IMR-90 (cell line): ENCODE results near the gene TLX1. TPM values are rescaled to one million over a fixed set of nuclear protein-coding genes. Genes with fewer than 3 reads are reported as not detected.

Experiments
- ATAC-seq: fragments of 200-7000 bp; cut with Tn5 transposase; 2 replicates; pipeline ENCODE4 v1.9.1; 2020; ENCODE audit warnings: low read depth, mild to moderate bottlenecking, moderate library complexity
- BruUV-seq: library from RNA; stranded (reverse); fragments of 400-500 nt; replicated peaks from 2 replicates; lab custom pipeline; 2021; lab: Mats Ljungman, UMichigan
- CTCF ChIA-PET: fragments of 300-600 bp; formaldehyde crosslinking; extraction: SDS; loops from one replicate; lab custom pipeline; 2021; ENCODE audit warnings: antibody characterized with exemption; lab: Yijun Ruan, JAX
- POLR2A ChIA-PET: fragments of 300-600 bp; sonication (Branson Sonifier 250); formaldehyde crosslinking; loops from one replicate; lab custom pipeline; 2022; ENCODE audit warnings: antibody characterized with exemption; ENCODE audit not compliant: unreplicated experiment; lab: Charles Lee
- DNase-seq: peaks from one replicate; pipeline ENCODE4 v3.0.0; 2013
- H2AFZ ChIP-seq: replicated peaks from 2 replicates; pipeline ENCODE3; 2013; ENCODE audit warnings: low read length, mild to moderate bottlenecking; ENCODE audit not compliant: poor library complexity
- H2AK5ac ChIP-seq: 2 replicates; pipeline ENCODE4 v1.6.1; 2013; ENCODE audit warnings: low read depth, low read length, inconsistent platforms
- H2AK9ac ChIP-seq: replicated peaks from 2 replicates; pipeline ENCODE3; 2013; ENCODE audit warnings: mild to moderate bottlenecking, low read depth, low read length, moderate library complexity; ENCODE audit not compliant: poor library complexity
- H2BK120ac ChIP-seq: 2 replicates; pipeline ENCODE4 v1.6.1; 2013; ENCODE audit warnings: low read depth, low read length, inconsistent platforms
- H2BK15ac ChIP-seq: 3 replicates; pipeline ENCODE4 v1.6.1; 2013; ENCODE audit warnings: low read depth, low read length, inconsistent platforms
- H2BK20ac ChIP-seq: 2 replicates; pipeline ENCODE4 v1.6.1; 2013; ENCODE audit warnings: low read depth, mild to moderate bottlenecking, inconsistent platforms, low read length, moderate library complexity
- H2BK5ac ChIP-seq: 2 replicates; pipeline ENCODE4 v1.6.1; 2013; ENCODE audit warnings: mild to moderate bottlenecking, low read depth, low read length, inconsistent platforms; ENCODE audit not compliant: poor library complexity, severe bottlenecking
- H3K14ac ChIP-seq: replicated peaks from 2 replicates; pipeline ENCODE4 v1.6.1; 2013; ENCODE audit warnings: low read depth, low read length, inconsistent platforms
- H3K18ac ChIP-seq: 2 replicates; pipeline ENCODE4 v1.6.1; 2013; ENCODE audit warnings: low read depth, low read length, control low read depth
- H3K23ac ChIP-seq: 2 replicates; pipeline ENCODE4 v1.6.1; 2013; ENCODE audit warnings: low read depth, low read length, inconsistent platforms
- H3K27ac ChIP-seq: 2 replicates; pipeline ENCODE4 v1.5.1; 2013; ENCODE audit warnings: mild to moderate bottlenecking, control low read depth, low read length; ENCODE audit not compliant: insufficient read depth
- H3K27me3 ChIP-seq: 2 replicates; pipeline ENCODE4 v1.6.1; 2013; ENCODE audit warnings: low read length; ENCODE audit not compliant: control insufficient read depth, insufficient read depth
- H3K36me3 ChIP-seq: 2 replicates; pipeline ENCODE4 v1.6.1; 2013; ENCODE audit warnings: low read length, mixed read lengths; ENCODE audit not compliant: control insufficient read depth, insufficient read depth
- H3K4ac ChIP-seq: 2 replicates; pipeline ENCODE4 v1.6.1; 2013; ENCODE audit warnings: low read depth, low read length, inconsistent platforms
- H3K4me1 ChIP-seq: 2 replicates; pipeline ENCODE4 v1.6.1; 2013; ENCODE audit warnings: low read length, mixed read lengths; ENCODE audit not compliant: control insufficient read depth, insufficient read depth
- H3K4me2 ChIP-seq: 2 replicates; pipeline ENCODE4 v1.6.1; 2013; ENCODE audit warnings: low read depth, mild to moderate bottlenecking, control low read depth, low read length, moderate library complexity
- H3K4me3 ChIP-seq: 2 replicates; pipeline ENCODE4 v1.5.1; 2013; ENCODE audit warnings: low read depth, mild to moderate bottlenecking, control low read depth, low read length, moderate library complexity; ENCODE audit not compliant: insufficient read depth
- H3K56ac ChIP-seq: 2 replicates; pipeline ENCODE4 v1.6.1; 2013; ENCODE audit warnings: low read length, inconsistent platforms; ENCODE audit not compliant: insufficient read depth; ENCODE audit errors: extremely low read depth
- H3K79me1 ChIP-seq, 2 experiments: 2 replicates each; pipeline ENCODE4 v1.6.1; 2013; ENCODE audit warnings: low read length in 2 of 2, inconsistent platforms in 1 of 2, low read depth in 1 of 2
- H3K9ac ChIP-seq: 2 replicates; pipeline ENCODE4 v1.6.1; 2013; ENCODE audit warnings: low read depth, low read length, control low read depth
- H3K9me1 ChIP-seq: 2 replicates; pipeline ENCODE4 v1.6.1; 2013; ENCODE audit warnings: low read length, inconsistent platforms; ENCODE audit not compliant: insufficient read depth
- H3K9me3 ChIP-seq: 2 replicates; pipeline ENCODE4 v1.6.1; 2013; ENCODE audit warnings: low read length; ENCODE audit not compliant: control insufficient read depth, insufficient read depth
- H4K20me1 ChIP-seq: 2 replicates; pipeline ENCODE4 v1.6.1; 2013; ENCODE audit warnings: low read length, inconsistent platforms; ENCODE audit not compliant: insufficient read depth
- H4K5ac ChIP-seq: 2 replicates; pipeline ENCODE4 v1.6.1; 2013; ENCODE audit warnings: mild to moderate bottlenecking, low read depth, low read length, control low read depth
- H4K8ac ChIP-seq, 2 experiments: 2 replicates each; pipeline ENCODE4 v1.6.1; 2013; ENCODE audit warnings: low read depth in 2 of 2, low read length in 2 of 2, control low read depth in 1 of 2, inconsistent platforms in 1 of 2
- H4K91ac ChIP-seq: 2 replicates; pipeline ENCODE4 v1.6.1; 2013; ENCODE audit warnings: low read depth, low read length, inconsistent platforms; ENCODE audit not compliant: insufficient read depth
- CTCF ChIP-seq: conservative IDR thresholded peaks from 2 replicates; pipeline ENCODE4 v1.5.1; 2012; ENCODE audit warnings: mild to moderate bottlenecking, low read depth, low read length, improper control_type of control experiment
- RFX5 ChIP-seq: IDR thresholded peaks from 2 replicates; pipeline ENCODE4 v1.8.0; 2012; ENCODE audit warnings: low read depth, mild to moderate bottlenecking, low read length, moderate library complexity
- dilution Hi-C: fragments of 300-500 bp; cut with HindIII; formaldehyde crosslinking; loops from one replicate; pipeline ENCODE4 v1.14.3; 2018; ENCODE audit warnings: low sequenced_read_pairs; ENCODE audit not compliant: unreplicated experiment
- in situ Hi-C: fragments of 300-500 bp; cut with MboI; formaldehyde crosslinking; loops from 3 replicates; pipeline ENCODE4 v1.14.3; 2019; ENCODE audit warnings: low sequenced_read_pairs, inconsistent platforms, mixed read lengths
- intact Hi-C: fragments of 100-400 bp; cut with micrococcal nuclease; formaldehyde crosslinking; loops from 2 replicates; pipeline ENCODE4 v1.10.0; 2022
- polyA plus RNA-seq, 3 experiments: library from polyadenylated mRNA; depleted of rRNA; stranded (reverse); fragments of >200 nt; gene quantifications; 2 replicates each; pipeline ENCODE4 v1.2.3, GENCODE V29; 2012; ENCODE audit warnings: low replicate concordance in 1 of 3
- total RNA-seq: library from RNA; depleted of rRNA; stranded (reverse); fragments of >200 nt; gene quantifications from 2 replicates; pipeline ENCODE4 v1.2.3, GENCODE V29; 2012

The TLX1 gene
- total and polyA plus RNA-seq, 2 of the 4 experiments (the other 2 are of a cell fraction) = not detected

GRCh38 chr10:101144053-101144452 is 13.0 kb downstream of the TLX1 start:
- no peak overlapping the region for H3K4ac ChIP-seq
- ChIA-PET POLR2A (no interaction called here), CTCF (interaction anchor here (1.2 kb wide), 1 partner anchor 17 kb away, joined by 3 read pairs; no protein-coding TSS in a partner anchor)
- H3K4me2 ChIP-seq = no peak overlapping the region
- DNase-seq = no peak
- no peak overlapping the region for H2AFZ ChIP-seq
- H4K20me1 ChIP-seq = 0 out of 2 replicates have a peak, but pooled peaks cover 8% of the 10 kb centered on the region
- no peak overlapping the region for H3K9ac ChIP-seq
- BruUV-seq = no TSS peak
- no peak overlapping the region for H4K5ac ChIP-seq
- no peak overlapping the region for H3K18ac ChIP-seq
- no peaks in the 10 kb centered on the region for H3K9me3 ChIP-seq
- no peak overlapping the region for H2BK5ac ChIP-seq
- H3K23ac ChIP-seq = no peak overlapping the region
- no peaks in the 10 kb centered on the region for H3K9me1 ChIP-seq
- no peak overlapping the region for H2BK20ac ChIP-seq
- dilution Hi-C loops = no loop called here
- TF ChIP-seq RFX5 = no peak
- TF ChIP-seq CTCF = no peak
- H3K4me3 ChIP-seq = no peak overlapping the region
- H3K27ac ChIP-seq = no peak overlapping the region
- no peak overlapping the region for H3K56ac ChIP-seq
- in situ Hi-C loops = loop anchor here (5.0 kb wide), 1 partner anchor 47 kb away; no protein-coding TSS in a partner anchor
- H3K27me3 ChIP-seq = peaks cover 89% of the 10 kb centered on the region
- no peak overlapping the region for H2BK15ac ChIP-seq
- intact Hi-C loops = no loop called here
- H2AK9ac ChIP-seq = no peak overlapping the region
- H2AK5ac ChIP-seq = no peak overlapping the region
- no peak overlapping the region for H3K14ac ChIP-seq
- no peaks in the 10 kb centered on the region for H3K79me1 ChIP-seq
- H4K8ac ChIP-seq = no peak overlapping the region
- no peak overlapping the region for H2BK120ac ChIP-seq
- no peak for ATAC-seq
- no peaks in the 10 kb centered on the region for H3K4me1 ChIP-seq
- H3K36me3 ChIP-seq = no peaks in the 10 kb centered on the region
- H4K91ac ChIP-seq = no peak overlapping the region
